KMS-11 (cell line): ENCODE measurements around the gene HSPD1.

Experiments
- H2AFZ ChIP-seq: fragments of 200-600 bp; sonication (generic); 2 replicates; pipeline ENCODE4 v1.6.1; 2016; ENCODE audit warnings: antibody characterized with exemption, mixed run types, low read depth
- H3K27ac ChIP-seq: fragments of 200-600 bp; sonication (generic); 2 replicates; pipeline ENCODE4 v1.6.1; 2016; ENCODE audit warnings: mild to moderate bottlenecking, mixed run types
- H3K27me3 ChIP-seq: fragments of 200-600 bp; sonication (generic); 2 replicates; pipeline ENCODE4 v1.6.1; 2017; ENCODE audit warnings: mild to moderate bottlenecking, low read depth, mixed run types, moderate library complexity; ENCODE audit not compliant: insufficient read depth
- H3K36me3 ChIP-seq: fragments of 200-600 bp; sonication (generic); 2 replicates; pipeline ENCODE4 v1.6.1; 2017; ENCODE audit warnings: mild to moderate bottlenecking, mixed run types; ENCODE audit not compliant: insufficient read depth
- H3K4me1 ChIP-seq: fragments of 200-600 bp; sonication (generic); 2 replicates; pipeline ENCODE4 v1.6.1; 2016; ENCODE audit warnings: mild to moderate bottlenecking, low read depth, mixed run types; ENCODE audit not compliant: poor library complexity, severe bottlenecking
- H3K4me2 ChIP-seq: fragments of 200-600 bp; sonication (generic); 2 replicates; pipeline ENCODE4 v1.7.0; 2016; ENCODE audit warnings: mild to moderate bottlenecking, mixed run types
- H3K4me3 ChIP-seq: fragments of 200-600 bp; sonication (generic); IDR thresholded peaks from 2 replicates; pipeline ENCODE4 v1.6.1; 2017; ENCODE audit warnings: low read depth, low read length, mixed read lengths; ENCODE audit not compliant: insufficient read depth
- H3K79me2 ChIP-seq: fragments of 200-600 bp; sonication (generic); 2 replicates; pipeline ENCODE4 v1.6.1; 2016; ENCODE audit warnings: low read depth, mixed run types; ENCODE audit not compliant: insufficient read depth
- H3K9ac ChIP-seq: fragments of 200-600 bp; sonication (generic); 2 replicates; pipeline ENCODE4 v1.6.1; 2016; ENCODE audit warnings: mild to moderate bottlenecking, mixed run types
- H4K20me1 ChIP-seq: fragments of 200-600 bp; sonication (generic); 2 replicates; pipeline ENCODE4 v1.6.1; 2016; ENCODE audit warnings: mild to moderate bottlenecking, mixed run types; ENCODE audit not compliant: insufficient read depth
- CTCF ChIP-seq: fragments of 200-600 bp; sonication (generic); conservative IDR thresholded peaks from 2 replicates; pipeline ENCODE4 v1.6.1; 2017; ENCODE audit warnings: low read depth, mild to moderate bottlenecking, antibody characterized with exemption, low read length, moderate library complexity, mixed read lengths

HSPD1 gene

GRCh38 chr2:197464175-197464574, 35.5 kb downstream of the HSPD1 start:
- H3K4me3 ChIP-seq: no peak overlapping the region
- no peaks in the 10 kb centered on the region for H4K20me1 ChIP-seq
- peaks cover 16% of the 10 kb centered on the region; the same call in 1 of the 2 replicates for H3K79me2 ChIP-seq
- no peak overlapping the region for H3K9ac ChIP-seq
- H3K4me2 ChIP-seq: no peak overlapping the region
- TF ChIP-seq CTCF: no peak
- no peak overlapping the region for H3K27ac ChIP-seq
- peaks cover 4% of the 10 kb centered on the region for H3K4me1 ChIP-seq
- peaks cover 9% of the 10 kb centered on the region; the same call in 1 of the 2 replicates for H3K36me3 ChIP-seq
- H3K27me3 ChIP-seq: no peaks in the 10 kb centered on the region
- H2AFZ ChIP-seq: no peak overlapping the region

GRCh38 chr2:197461057-197461456, 38.6 kb downstream of the HSPD1 start:
- TF ChIP-seq CTCF: no peak
- no peaks in the 10 kb centered on the region for H3K27me3 ChIP-seq
- H3K4me1 ChIP-seq: peaks cover 4% of the 10 kb centered on the region
- H3K9ac ChIP-seq: no peak overlapping the region
- peaks cover 9% of the 10 kb centered on the region; the same call in 1 of the 2 replicates for H3K36me3 ChIP-seq
- H3K4me2 ChIP-seq: no peak overlapping the region
- H3K4me3 ChIP-seq: no peak overlapping the region
- H4K20me1 ChIP-seq: peaks cover 6% of the 10 kb centered on the region; the same call in 1 of the 2 replicates
- peaks cover 46% of the 10 kb centered on the region for H3K79me2 ChIP-seq
- H3K27ac ChIP-seq: no peak overlapping the region
- no peak overlapping the region for H2AFZ ChIP-seq

GRCh38 chr2:197460649-197461048, 39.0 kb downstream of the HSPD1 start:
- peaks cover 4% of the 10 kb centered on the region for H3K4me1 ChIP-seq
- H3K4me2 ChIP-seq: no peak overlapping the region
- H2AFZ ChIP-seq: no peak overlapping the region
- no peak for TF ChIP-seq CTCF
- peaks cover 9% of the 10 kb centered on the region; the same call in 1 of the 2 replicates for H3K36me3 ChIP-seq
- H3K9ac ChIP-seq: no peak overlapping the region
- no peak overlapping the region for H3K4me3 ChIP-seq
- H4K20me1 ChIP-seq: peaks cover 6% of the 10 kb centered on the region; the same call in 1 of the 2 replicates
- no peak overlapping the region for H3K27ac ChIP-seq
- peaks cover 50% of the 10 kb centered on the region for H3K79me2 ChIP-seq
- H3K27me3 ChIP-seq: no peaks in the 10 kb centered on the region

GRCh38 chr2:197455428-197455827, 44.2 kb downstream of the HSPD1 start:
- Histone ChIP-seq H3K4me2 (no peak overlapping the region), H2AFZ (no peak overlapping the region), H3K4me1 (peaks cover 20% of the 10 kb centered on the region), H3K27me3 (no peaks in the 10 kb centered on the region), H4K20me1 (peaks cover 6% of the 10 kb centered on the region; the same call in 1 of the 2 replicates), H3K4me3 (no peak overlapping the region), H3K79me2 (peaks cover 58% of the 10 kb centered on the region), H3K9ac (no peak overlapping the region), H3K27ac (no peak overlapping the region), H3K36me3 (peaks cover 3% of the 10 kb centered on the region; the same call in 1 of the 2 replicates)
- TF ChIP-seq CTCF: no peak
